Measurements from ENCODE around the gene SMARCD3.

DNA sequence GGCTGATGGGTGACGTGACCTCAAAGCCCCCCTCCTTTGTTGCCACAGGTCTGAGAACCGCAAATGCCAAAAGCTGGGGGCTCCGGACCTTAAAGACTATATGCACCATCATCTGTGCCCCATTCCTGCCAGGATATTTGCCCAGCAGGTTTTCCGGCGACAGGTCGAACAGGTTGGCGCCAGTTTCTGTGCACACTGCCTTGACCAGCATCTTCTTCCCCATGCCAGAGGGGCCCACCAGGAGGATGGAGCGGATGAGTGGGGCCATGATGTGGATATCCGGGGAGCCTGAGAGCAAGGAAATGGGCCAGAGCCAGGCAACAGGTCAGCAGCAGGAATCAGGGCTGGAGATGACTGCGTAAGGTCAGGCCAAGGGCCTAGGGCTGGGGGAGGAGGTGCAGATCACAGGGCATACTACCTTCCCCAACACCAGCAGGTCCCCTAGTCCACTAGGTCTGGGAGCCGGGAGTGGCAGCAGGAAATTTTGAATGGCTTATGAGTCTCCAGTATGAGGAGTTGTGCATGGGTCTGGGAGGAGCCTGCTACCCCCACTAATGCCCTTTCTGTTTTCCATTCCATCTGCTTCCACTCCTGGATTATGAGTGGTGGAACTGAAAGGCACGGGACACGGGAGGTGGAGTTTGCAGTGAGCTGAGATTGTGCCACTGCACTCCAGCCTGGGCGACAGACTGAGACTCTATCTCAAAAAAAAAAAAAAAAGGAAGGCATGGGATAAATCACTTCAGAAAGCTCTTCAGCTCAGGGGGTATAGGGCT is 55.1 kb downstream of the SMARCD3 start:
- no peak for TF ChIP-seq POLR2AphosphoS5 (IDR thresholded peaks at IDR 0.05; ENCODE audit: low read depth, low read length)
- TF ChIP-seq POLR2A (IDR thresholded peaks at IDR 0.05; ENCODE audit: low read depth, low read length) = no peak
- no peak for TF ChIP-seq TAF1 (IDR thresholded peaks at IDR 0.05; ENCODE audit: low read depth, low read length)

Data from GM12891 (cell line).